Right lobe of liver (tissue), 6 donors: ENCODE measurements around the gene RTF2. TPM values are rescaled to one million over a fixed set of nuclear protein-coding genes. Genes with fewer than 3 reads are reported as not detected.

Source experiments
- ATAC-seq, 4 donors: fragments of 200-7000 bp; cut with Tn5 transposase; one replicate each; pipeline ENCODE4 v1.9.1; 2020; ENCODE audit warnings: mild to moderate bottlenecking in 4 of 4, moderate library complexity in 4 of 4
- DNase-seq, 3 donors: peaks; one replicate each; pipeline ENCODE4 v3.0.0-alpha.2; 2020
- H3K27ac ChIP-seq, 3 donors: fragments of 200-600 bp; one replicate each; pipeline ENCODE4 v1.8.0; 2022
- H3K27me3 ChIP-seq, 2 donors: fragments of 200-600 bp; one replicate each; pipeline ENCODE4 v1.8.0; 2022
- H3K36me3 ChIP-seq, 4 donors: fragments of 200-600 bp; sonication (generic) in 1 of 4; one replicate each; pipeline versions ENCODE4 v1.5.1 to v1.8.0; 2017 to 2022; ENCODE audit warnings: control low read depth in 1 of 4
- H3K4me1 ChIP-seq, 4 donors: fragments of 200-600 bp; sonication (generic) in 1 of 4; one replicate each; pipeline versions ENCODE4 v1.5.1 to v1.8.0; 2017 to 2022; ENCODE audit warnings: control low read depth in 1 of 4
- H3K4me3 ChIP-seq, 3 donors: fragments of 200-600 bp; one replicate each; pipeline ENCODE4 v1.8.0; 2022
- H3K9me3 ChIP-seq, 4 donors: fragments of 200-600 bp; sonication (generic) in 1 of 4; one replicate each; pipeline versions ENCODE4 v1.5.1 to v1.8.0; 2017 to 2022; ENCODE audit warnings: control low read depth in 1 of 4
- POLR2A ChIP-seq: fragments of 450-650 bp; IDR thresholded peaks from one replicate; pipeline ENCODE4 v1.6.1; 2017; ENCODE audit warnings: antibody characterized with exemption, mild to moderate bottlenecking
- WGBS: methylation state at CpG from one replicate; pipeline ENCODE4 v1.1.6; 2018; ENCODE audit warnings: low coverage, low lambda C conversion rate; ENCODE audit not compliant: insufficient coverage; ENCODE audit errors: missing lambda C conversion rate; 5-methylcytosine and 5-hydroxymethylcytosine counted together
- intact Hi-C, 2 donors: fragments of 100-400 bp; cut with DNase I; formaldehyde crosslinking; loops; one replicate each; pipeline versions ENCODE4 v1.11.2 to v1.14.1; 2022
- total RNA-seq, 6 experiments: library from RNA; depleted of rRNA in 2 of 6; stranded (reverse); fragments of >200 nt in 2 of 6; fragmentation: NEBNext Ultra II Directional in 3 of 6; extraction: Animal tissue kit (Norgen Biotek cat#: 25700) in 3 of 6; gene quantifications; one replicate each; pipeline versions ENCODE4 v1.1.0 to v1.2.4, GENCODE V29; 2016 to 2023
- TF ChIP-seq, protein P1 (sequence below), 4 donors: fragments of 200-600 bp in 3 of 4; fragments of 450-650 bp in 1 of 4; IDR thresholded peaks; one replicate each; pipeline versions ENCODE4 v1.5.1 to v1.8.0; 2016 to 2022; ENCODE audit warnings: antibody characterized with exemption in 4 of 4, mild to moderate bottlenecking in 2 of 4
- donor health status: DM: no; HTN: yes; CAD: no.
- donor health status: DM: no; HTN: no; CAD: no.
- donor health status: DM: no; HTN: no; CAD: no.
- donor health status: DM: no; HTN: yes; CAD: no.
- donor health status: DM: no; HTN: yes; CAD: no.

Gene RTF2
- total RNA-seq, 6 experiments from 2014 or later, result 29.9 to 40.1 (median 32.6) TPM

DNA sequence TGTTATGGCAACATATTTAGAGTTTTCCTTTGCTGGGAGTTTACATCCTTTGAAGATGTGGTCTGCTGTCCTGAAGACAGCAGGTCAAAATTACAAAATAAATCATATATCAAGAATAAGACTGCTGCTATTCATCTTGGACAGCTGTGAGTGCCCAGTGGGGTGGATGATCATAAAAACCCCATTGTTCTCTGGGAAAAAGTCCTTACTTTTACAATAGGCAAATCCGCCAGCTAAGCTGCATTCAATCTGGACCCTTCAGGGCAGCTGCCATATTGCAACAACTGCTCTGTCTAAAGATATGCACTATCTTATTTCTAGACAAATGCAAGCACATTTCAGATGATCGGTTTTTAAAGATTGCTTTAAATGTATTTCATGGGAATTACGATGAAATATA, 37.0 kb upstream of the RTF2 start:
- ATAC-seq, result no peak
- H3K9me3 ChIP-seq, result no peaks in the 10 kb centered on the region
- DNase-seq, result no peak
- no peak overlapping the region for H3K27ac ChIP-seq
- TF ChIP-seq, protein P1, sequence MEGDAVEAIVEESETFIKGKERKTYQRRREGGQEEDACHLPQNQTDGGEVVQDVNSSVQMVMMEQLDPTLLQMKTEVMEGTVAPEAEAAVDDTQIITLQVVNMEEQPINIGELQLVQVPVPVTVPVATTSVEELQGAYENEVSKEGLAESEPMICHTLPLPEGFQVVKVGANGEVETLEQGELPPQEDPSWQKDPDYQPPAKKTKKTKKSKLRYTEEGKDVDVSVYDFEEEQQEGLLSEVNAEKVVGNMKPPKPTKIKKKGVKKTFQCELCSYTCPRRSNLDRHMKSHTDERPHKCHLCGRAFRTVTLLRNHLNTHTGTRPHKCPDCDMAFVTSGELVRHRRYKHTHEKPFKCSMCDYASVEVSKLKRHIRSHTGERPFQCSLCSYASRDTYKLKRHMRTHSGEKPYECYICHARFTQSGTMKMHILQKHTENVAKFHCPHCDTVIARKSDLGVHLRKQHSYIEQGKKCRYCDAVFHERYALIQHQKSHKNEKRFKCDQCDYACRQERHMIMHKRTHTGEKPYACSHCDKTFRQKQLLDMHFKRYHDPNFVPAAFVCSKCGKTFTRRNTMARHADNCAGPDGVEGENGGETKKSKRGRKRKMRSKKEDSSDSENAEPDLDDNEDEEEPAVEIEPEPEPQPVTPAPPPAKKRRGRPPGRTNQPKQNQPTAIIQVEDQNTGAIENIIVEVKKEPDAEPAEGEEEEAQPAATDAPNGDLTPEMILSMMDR (IDR thresholded peaks at IDR 0.05), result no peak
- no peak for TF ChIP-seq POLR2A
- no peaks in the 10 kb centered on the region for H3K36me3 ChIP-seq
- no peaks in the 10 kb centered on the region for H3K4me1 ChIP-seq
- no peaks in the 10 kb centered on the region for H3K27me3 ChIP-seq
- no peak overlapping the region for H3K4me3 ChIP-seq
- intact Hi-C loops, result no loop called here
- WGBS, result 95% methylated on average over 3 of the region's 3 CpGs

DNA sequence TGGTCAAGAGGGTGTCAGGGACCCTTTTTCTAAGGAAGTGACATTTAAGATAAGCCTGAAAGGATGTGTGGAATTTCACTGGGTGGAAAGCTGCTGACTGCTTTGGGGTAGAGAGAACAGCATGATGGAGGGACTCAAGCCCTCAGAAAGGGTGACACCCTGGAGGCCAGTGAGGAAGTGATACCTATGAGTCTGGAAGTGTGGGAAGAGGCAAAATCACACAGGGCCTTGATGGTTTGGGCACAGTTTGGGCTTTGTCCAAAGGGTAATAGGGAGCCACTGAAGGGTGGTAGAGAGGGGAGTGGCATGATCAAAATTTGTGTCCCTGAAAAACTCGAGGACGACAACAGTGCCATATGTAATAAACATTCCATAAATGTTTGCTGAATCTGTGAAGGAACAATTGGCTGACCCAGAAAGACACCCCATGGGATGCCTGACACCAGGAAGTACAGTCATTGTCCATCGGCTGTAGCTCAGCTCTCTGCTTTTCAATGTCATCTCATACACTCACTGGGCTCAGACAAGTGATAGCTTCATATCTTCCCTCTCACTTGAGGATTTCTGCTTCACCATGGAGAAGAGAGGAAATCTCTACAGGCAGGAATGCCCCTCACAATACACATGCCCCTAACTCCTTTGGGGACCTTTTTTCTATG, 35.1 kb upstream of the RTF2 start:
- no peak for ATAC-seq
- Histone ChIP-seq H3K27ac (no peak overlapping the region), H3K9me3 (no peaks in the 10 kb centered on the region), H3K4me3 (no peak overlapping the region), H3K36me3 (no peaks in the 10 kb centered on the region), H3K4me1 (no peaks in the 10 kb centered on the region), H3K27me3 (no peaks in the 10 kb centered on the region)
- intact Hi-C loops, result no loop called here
- TF ChIP-seq, protein P1 (IDR thresholded peaks at IDR 0.05), result no peak
- TF ChIP-seq POLR2A, result no peak
- 71% methylated on average over 3 of the region's 3 CpGs for WGBS
- DNase-seq, result no peak

DNA sequence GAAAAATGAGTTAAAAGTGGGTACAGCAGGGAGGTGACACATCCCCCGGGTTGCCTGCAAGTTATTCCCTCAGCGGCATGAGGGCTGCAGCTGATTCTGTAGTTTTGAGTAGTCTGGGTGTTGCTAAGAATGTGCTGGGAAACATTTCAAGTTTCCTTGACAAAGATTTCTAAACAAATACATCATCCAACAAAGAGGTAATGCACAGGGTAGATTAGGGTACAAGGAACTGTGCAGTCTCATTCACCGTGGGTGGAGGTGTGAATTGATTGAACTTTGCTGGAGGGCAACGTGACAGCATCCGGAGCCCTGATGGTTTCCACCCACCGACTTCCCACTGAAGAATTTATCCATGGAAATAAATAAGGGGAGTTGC, 34.6 kb upstream of the RTF2 start:
- DNase-seq (no peak), ATAC-seq (no peak)
- H3K27ac ChIP-seq, result no peak overlapping the region
- no peaks in the 10 kb centered on the region for H3K4me1 ChIP-seq
- no peak for TF ChIP-seq POLR2A
- TF ChIP-seq, protein P1 (IDR thresholded peaks at IDR 0.05), result no peak
- WGBS, result 74% methylated on average over 5 of the region's 6 CpGs
- no peaks in the 10 kb centered on the region for H3K9me3 ChIP-seq
- H3K36me3 ChIP-seq, result no peaks in the 10 kb centered on the region
- H3K27me3 ChIP-seq, result no peaks in the 10 kb centered on the region
- H3K4me3 ChIP-seq, result no peak overlapping the region
- intact Hi-C loops, result no loop called here

DNA sequence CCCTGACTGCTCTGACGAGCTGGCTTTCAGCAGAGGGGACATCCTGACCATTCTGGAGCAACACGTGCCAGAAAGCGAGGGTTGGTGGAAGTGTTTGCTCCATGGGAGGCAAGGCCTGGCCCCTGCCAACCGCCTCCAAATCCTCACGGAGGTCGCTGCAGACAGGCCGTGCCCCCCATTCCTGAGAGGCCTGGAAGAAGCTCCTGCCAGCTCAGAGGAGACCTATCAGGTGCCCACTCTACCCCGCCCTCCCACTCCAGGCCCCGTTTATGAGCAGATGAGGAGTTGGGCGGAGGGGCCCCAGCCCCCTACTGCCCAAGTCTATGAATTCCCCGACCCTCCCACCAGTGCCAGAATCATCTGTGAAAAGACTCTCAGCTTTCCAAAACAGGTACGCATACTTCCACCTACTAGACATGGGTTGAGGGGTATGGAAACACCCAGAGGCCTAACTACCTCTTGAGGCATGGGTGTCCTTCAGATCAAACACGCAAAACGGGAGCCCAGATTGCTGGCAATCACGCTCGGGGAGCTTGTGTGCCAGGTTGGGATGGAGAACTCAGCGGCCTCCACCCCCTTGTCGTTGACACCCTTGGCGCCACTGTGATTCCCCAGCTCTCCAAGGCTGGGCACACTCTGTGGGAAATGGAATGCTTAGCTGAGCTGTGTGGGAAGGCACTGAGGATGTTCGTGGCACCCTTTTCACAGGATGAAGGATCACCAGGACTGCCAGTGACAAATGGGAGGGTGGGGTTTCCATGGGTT, 31.0 kb upstream of the RTF2 start:
- Histone ChIP-seq H3K36me3 (no peaks in the 10 kb centered on the region), H3K27me3 (no peaks in the 10 kb centered on the region), H3K4me1 (no peaks in the 10 kb centered on the region), H3K9me3 (no peaks in the 10 kb centered on the region), H3K27ac (no peak overlapping the region), H3K4me3 (no peak overlapping the region)
- ATAC-seq, result no peak
- DNase-seq, result no peak
- TF ChIP-seq, protein P1 (IDR thresholded peaks at IDR 0.05), result no peak
- intact Hi-C loops, result no loop called here
- 98% methylated on average over 8 of the region's 20 CpGs for WGBS
